GM12892 (cell line): ENCODE measurements around the gene ANKRD63.

ENCODE experiments used
- POLR2A ChIP-seq: IDR thresholded peaks from 2 replicates; pipeline ENCODE4 v1.6.1; 2011; ENCODE audit warnings: low read depth, low read length, control low read depth
- TAF1 ChIP-seq: IDR thresholded peaks from 2 replicates; pipeline ENCODE4 v1.6.1; 2011; ENCODE audit warnings: low read depth, mild to moderate bottlenecking, control low read depth, low read length, borderline replicate concordance

- TF ChIP-seq TAF1 (no peak), POLR2A (no peak)
These were observed 10.1 kb upstream of the ANKRD63 start for GRCh38 chr15:40293006-40293405.
